ENCODE data around the gene SIN3A.

Gene SIN3A

GRCh38 chr15:75371901-75372688 lies 79.4 kb downstream of the SIN3A start:
- no peak for DNase-seq

DNA sequence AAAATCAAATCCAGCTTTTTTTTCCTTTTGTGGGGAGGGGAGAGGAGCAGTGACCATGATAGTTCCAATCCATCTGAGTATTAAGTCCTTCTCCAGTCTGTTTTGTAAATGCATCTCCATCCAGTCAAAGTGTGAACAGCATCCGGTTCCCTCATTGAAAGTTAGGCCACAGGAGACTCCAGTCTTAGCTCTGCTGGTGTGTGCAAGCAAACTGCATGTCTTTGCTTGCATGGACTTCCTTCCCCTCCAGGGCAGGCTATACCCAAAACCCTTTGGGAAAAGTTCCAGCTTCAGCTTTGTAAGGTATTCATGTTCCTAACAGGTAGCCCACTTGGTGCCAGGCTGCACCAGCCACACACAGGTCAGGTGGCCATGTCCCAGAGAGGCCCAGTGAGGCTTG lies 80.0 kb downstream of the SIN3A start:
- DNase-seq: no peak

GRCh38 chr15:75369897-75370581 lies 81.5 kb downstream of the SIN3A start:
- no peak for DNase-seq

GRCh38 chr15:75368689-75369239 lies 82.7 kb downstream of the SIN3A start:
- DNase-seq: no peak

DNA sequence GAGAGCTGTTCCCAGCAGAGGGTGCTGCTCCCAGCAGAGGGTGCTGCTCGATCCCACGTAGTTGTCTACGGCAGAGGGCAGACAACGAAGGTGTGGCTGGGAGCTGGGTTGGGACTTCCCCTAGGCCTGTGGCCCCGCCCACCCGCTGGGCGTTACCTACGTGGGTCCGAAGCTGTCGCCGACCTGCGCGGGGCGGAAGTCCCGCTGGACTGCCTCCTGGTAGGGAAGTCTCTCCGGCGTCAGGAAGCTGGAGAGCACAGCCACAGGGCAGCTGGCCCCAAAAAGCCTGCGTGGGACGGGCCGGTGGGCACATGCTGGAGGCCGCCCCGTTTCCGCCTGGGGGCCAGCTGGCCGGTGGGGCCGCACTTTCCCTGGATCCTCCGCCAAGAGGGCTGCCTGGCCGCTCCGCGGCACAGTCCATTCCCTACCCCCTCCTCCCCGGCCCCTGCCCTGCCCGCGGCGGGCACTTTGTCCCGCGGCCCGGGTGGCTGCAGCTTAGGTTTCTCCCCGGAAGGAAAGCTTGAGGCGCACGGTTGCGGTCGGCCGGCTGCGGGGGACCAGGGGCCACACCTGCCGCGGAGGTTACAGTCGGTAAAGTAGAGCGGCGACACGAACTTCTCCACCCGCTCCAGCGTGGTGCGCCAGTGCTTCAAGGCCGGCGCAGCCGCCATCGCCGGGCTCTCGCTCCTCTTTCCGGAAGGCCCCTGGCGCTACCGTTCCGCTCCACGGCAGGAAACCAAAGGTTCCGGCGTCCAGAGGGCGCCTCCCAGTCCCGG lies 83.4 kb downstream of the SIN3A start, which contains the start of gene MAN2C1:
MAN2C1 (minus strand) TSS at position 695 of the 776 bp plus-strand sequence; CDS start at position 671, 24 bp downstream.
- DNase-seq: peak; percentile 90 to 92

GRCh38 chr15:75367406-75367912 lies 84.0 kb downstream of the SIN3A start:
- no peak for DNase-seq

DNA sequence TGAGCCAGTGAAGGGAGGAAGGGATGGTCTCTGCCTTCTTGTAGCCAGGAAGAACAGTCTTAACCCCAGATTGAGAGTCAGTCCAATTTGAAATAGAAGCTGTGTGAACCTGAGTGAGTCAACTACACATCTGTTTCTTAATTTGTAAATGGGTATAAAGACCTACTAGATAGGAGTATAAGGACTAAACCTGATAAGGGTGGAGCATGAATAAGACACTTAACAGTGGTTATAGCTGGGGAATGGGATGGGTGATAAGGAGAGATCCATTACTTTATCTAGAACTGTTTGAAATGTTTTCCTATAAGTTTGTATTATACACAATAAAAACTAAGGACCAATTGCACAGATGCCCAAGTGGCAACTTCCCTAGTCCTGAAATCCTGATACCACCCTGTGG lies 84.5 kb downstream of the SIN3A start:
- no peak for DNase-seq

DNA sequence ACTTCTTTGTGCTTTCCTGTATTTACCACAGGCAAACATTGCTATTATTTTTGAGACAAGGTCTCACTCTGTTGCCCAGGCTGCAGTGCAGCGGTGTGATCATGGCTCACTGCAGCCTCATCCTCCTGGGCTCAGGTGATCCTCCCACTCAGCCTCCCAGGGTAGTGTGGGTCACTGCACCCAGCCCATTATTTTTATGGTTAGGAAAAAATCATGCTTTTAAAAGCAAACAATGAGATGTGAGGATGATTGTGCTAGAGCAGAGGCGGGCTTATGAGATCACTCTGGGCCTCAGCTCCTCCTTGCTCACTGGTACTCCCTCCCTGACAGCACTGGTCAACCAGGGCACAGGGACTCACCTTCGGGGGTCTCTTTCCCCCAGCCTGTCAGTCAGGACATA lies 85.3 kb downstream of the SIN3A start:
- no peak for DNase-seq

- no peak for DNase-seq
Measured at GRCh38 chr15:75364881-75365280, 86.6 kb downstream of the SIN3A start.

GRCh38 chr15:75363786-75364185 lies 87.7 kb downstream of the SIN3A start:
- no peak for DNase-seq

DNA sequence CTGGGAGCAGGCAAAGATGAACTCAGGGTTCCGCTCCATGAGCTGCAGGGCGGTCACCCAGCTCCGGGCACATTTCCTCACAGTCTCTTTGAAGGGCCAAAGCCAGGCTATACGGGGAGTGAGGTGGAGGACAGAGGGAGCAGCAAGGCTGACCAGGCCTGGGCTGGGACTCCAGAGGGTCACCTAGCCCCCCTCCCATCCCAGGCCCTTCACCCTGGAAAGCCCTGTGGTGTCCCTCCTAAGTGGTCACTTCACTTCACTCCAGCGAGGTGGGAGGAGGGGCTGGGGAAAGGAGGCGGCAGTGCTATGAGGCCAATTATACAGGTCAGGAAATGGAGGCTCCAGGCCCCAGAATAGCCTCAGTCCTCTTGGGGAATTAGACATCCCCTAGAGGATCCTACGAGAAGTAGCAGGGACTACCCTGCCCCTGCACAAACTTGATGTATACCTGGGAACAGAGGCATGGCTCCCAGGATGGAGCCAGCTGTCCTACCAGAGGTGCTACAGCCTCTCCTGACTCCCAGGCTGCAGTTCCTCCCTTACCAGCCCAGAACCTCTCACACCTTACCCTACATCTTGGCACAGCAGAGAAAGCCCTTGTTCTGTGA lies 88.7 kb downstream of the SIN3A start:
- no peak for DNase-seq

GRCh38 chr15:75361989-75362641 lies 89.4 kb downstream of the SIN3A start:
- DNase-seq: no peak

GRCh38 chr15:75361361-75361988 lies 90.0 kb downstream of the SIN3A start:
- DNase-seq: no peak

DNA sequence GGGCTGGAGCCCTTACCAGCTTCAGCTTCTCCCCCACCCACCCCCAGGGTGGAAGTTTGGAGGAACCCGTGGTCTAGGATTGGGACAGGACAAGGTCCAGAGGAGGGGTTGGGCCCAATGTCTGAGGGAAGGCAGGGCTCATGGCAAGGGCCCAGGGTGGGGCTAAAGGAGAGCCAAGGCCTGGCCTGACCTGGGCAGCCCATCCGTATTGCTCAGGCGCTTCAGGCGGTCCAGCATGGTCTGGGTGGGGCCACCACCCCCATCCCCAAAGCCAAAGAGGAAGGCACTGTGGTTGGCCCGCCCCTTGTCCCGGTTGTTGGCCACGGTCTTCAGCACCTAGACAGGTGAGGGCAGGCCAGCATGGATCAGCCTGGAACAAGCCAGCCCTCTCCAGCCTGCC lies 90.6 kb downstream of the SIN3A start:
- no peak for DNase-seq

GRCh38 chr15:75360391-75360790 lies 91.1 kb downstream of the SIN3A start:
- no peak for DNase-seq

DNA sequence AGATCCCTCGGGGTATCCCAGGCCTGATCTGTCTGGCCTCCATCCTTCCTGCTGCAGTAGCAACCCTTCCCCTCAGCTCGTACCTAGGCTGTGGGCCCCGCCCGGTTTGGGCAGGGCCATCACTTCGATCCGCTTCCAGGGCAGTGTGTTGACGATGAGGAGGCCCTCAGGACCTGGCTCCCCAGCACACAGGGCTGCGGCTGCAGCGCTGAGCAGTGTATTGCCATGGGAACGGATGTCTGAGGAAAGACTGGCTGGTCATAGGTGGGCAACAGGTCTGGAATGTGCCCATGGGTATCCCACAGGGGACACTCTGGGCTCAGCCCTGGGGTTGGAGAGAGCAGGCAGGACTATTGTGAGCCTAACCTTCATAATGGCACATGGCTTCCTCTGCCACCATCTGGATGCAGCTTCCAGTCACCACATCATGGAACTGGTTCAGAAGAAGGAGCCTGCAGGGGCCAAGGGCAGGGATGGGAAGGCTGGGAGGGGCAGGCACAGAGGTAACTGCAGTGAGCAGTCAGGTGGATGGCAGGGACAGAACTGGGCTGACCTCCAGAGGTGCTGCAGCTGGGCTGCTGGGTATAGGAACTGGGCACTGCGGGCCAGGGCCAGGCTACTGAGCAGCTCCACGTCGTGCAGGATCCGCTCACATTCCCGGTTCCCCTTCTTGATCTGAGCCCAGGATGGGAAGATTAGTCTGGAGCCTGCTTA lies 91.8 kb downstream of the SIN3A start:
- no peak for DNase-seq

GRCh38 chr15:75358771-75359536 lies 92.5 kb downstream of the SIN3A start:
- DNase-seq: no peak

DNA sequence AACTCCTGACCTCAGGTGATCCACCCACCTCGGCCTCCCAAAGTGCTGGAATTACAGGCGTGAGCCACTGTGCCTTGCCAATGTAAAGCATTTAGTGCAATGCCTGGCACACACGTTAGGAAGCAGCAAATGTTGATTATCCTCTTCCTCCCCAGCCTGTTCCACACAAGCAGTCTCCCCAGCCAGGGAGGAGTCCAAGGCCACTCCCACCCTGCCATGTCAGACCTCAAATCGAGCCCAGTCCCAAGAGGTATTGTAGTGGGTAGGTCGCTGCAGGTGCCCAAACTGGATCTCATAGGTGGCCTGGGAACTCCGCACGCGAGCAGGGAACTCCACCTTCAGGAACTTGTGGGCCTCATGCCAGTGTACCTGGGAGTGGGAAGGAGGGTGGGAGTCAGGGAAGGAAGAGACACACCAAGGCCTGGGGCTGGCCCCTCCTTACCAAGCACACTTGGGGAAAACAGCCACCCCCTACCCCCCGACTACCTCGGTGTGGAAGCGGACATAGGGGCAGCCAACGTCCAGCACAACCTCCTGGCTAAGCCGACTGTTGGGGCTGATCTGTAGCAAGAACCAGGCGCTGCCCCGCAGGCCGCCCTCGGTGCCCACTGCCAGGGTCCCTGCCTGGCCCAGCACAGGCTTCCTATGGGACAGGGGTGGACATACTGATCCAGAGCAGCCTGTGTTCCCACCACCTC lies 93.4 kb downstream of the SIN3A start:
- no peak for DNase-seq

- DNase-seq: no peak
Measured at GRCh38 chr15:75356517-75356916, 95.0 kb downstream of the SIN3A start.
